DLD1 (cell line): Measurements from ENCODE around the gene ISYNA1.

Experiments used
- in situ Hi-C: cut with HindIII; loops from 2 replicates; pipeline ENCODE4 v1.10.0; 2017; ENCODE audit warnings: low sequenced_read_pairs

The ISYNA1 gene

GRCh38 chr19:18468517-18468916 is 30.6 kb upstream of the ISYNA1 start:
- in situ Hi-C loops, result no loop called here

GRCh38 chr19:18467978-18468377 is 30.0 kb upstream of the ISYNA1 start:
- in situ Hi-C loops, result no loop called here

- in situ Hi-C loops, result no loop called here
Measured at GRCh38 chr19:18466354-18466753, 28.4 kb upstream of the ISYNA1 start.

GRCh38 chr19:18465964-18466339 is 28.0 kb upstream of the ISYNA1 start:
- in situ Hi-C loops, result no loop called here

DNA sequence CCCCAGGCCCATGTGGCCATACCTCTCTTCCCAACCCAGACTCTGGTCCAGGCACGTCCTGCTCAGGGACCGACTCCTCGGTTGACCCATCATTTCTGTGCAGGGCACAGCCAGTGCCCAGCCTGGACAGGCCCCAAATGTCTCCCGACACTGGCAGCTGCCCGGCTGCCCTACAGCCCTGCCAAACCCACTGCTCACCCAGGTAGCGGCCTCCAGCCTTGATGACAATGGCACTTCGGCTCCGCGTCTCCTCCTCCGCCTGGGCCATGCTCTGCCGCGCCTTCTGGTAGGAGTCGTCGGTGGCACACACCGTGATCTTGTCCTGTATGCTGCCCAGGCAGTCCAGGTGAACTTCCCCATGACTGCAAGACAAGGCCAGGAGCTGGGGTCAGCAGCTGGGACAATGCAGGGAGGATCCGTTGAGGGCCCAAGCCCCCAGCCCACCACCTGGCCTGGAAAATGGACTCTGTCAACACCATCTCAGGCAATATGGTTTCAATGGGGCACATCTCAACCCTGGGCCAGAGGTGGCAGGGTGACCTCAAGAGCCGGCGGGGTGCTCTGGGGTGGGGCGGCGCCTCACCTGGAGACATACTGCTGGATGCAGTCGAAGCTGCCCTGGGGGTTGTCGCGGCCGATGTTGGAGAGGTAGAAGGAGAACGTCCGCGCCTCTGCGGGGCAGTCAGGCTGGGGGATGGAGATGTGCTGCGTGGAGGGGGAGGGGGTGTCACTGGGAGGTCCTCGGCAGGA is 27.5 kb upstream of the ISYNA1 start:
- in situ Hi-C loops, result no loop called here

- in situ Hi-C loops, result no loop called here
Measured at GRCh38 chr19:18464646-18465045, 26.7 kb upstream of the ISYNA1 start.

DNA sequence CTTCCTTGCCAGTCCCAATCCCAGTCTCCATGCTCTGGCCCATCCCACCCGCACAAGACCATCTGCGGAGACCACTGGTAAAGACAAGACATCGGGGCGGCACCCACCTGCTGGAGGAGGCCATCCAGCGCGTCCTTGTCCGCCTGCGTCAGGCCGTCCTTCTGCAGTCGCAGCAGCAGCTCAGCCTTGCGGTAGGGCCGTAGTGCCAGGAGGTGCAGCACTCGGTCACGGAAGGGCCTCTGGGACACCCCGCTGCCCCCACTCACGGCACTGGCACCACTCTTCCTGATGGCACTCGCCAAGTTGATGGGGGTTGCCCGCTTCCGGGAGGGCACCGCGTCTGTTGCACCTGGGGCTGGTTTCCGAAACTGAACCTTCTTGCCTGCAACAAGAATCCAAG is 23.5 kb upstream of the ISYNA1 start:
- in situ Hi-C loops, result no loop called here

- in situ Hi-C loops, result no loop called here
Measured at GRCh38 chr19:18460900-18461299, 23.0 kb upstream of the ISYNA1 start.

DNA sequence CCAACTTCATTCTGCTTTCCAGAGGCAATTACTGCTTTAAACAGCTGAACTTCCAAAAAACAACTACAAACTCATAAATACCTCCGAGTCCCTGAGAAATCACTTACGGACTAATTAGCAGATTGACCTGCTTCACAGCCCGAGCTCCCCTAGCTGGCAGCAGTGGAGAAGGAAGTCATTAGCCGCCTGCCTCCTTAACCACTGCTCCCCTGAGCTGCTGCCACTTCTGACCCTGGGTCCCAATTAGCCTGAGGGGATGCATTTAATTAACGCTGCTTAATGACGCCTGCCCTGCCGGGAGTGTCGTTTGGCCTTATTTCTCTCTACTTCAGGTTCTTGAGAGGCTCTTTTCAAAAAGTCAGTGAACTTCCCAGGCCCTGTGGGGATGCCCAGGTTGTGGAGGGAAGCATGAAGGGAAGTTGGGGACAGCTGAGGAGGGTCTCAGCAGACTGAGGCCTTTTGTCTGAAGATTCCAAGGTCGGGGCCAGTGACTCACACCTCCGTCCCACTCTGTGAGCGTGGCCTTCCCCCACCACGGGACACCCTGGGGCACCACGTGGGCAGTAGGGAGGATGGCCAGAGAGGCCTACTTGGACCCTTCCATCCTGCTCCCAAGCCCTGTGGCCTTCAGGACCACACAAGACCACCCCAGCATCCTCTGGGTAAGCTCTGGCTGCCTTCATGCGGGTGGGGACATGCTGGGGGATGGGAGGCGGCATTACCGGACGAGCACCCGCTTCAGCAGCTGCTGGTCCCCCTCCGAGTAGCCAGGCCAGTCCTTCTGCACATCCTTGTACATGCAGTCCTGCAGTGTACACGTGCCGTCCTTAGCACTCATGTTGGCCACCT is 19.8 kb upstream of the ISYNA1 start:
- in situ Hi-C loops, result no loop called here

- in situ Hi-C loops, result no loop called here
Measured at GRCh38 chr19:18456974-18457373, 19.0 kb upstream of the ISYNA1 start.

DNA sequence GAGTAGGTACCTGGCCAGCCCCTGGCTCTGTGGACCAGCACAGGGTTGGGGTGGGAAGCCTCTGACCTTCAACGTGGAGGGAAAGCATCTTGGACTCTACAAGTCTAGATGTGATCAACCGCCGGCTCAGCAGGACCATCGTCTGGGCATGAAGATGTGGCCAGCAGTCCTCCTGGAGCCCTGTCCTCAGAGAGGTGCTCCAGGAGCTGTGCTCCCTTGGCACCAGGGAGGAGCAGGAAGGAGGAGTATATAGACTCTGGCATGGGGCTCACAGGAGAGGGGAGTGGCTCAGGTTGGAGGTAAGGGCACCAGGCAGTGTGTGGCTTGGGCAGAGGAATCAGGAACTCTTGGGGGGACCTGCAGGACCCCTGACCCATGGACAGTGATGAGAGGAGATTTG is 18.3 kb upstream of the ISYNA1 start:
- in situ Hi-C loops, result no loop called here

GRCh38 chr19:18453269-18454024 is 15.5 kb upstream of the ISYNA1 start:
- in situ Hi-C loops, result no loop called here

DNA sequence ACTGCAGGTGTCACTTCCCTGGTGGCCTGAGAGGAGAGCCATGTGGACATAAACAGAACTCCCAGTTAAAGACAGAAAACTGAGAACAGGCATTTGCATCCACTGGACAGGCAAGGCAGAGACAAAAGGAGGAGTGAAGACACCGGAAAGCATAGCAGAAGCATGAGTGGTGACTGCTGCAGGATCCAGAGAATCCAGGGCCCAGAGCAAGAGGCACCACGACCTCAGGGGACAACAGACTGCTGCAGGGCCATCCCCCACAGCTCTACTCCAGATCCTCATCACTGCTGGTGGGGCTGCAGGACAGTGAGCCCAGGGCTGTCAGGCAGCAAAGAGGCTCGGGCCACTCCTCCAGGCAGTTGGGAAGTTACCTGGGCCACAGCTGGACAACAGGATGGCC is 14.5 kb upstream of the ISYNA1 start:
- in situ Hi-C loops, result no loop called here

DNA sequence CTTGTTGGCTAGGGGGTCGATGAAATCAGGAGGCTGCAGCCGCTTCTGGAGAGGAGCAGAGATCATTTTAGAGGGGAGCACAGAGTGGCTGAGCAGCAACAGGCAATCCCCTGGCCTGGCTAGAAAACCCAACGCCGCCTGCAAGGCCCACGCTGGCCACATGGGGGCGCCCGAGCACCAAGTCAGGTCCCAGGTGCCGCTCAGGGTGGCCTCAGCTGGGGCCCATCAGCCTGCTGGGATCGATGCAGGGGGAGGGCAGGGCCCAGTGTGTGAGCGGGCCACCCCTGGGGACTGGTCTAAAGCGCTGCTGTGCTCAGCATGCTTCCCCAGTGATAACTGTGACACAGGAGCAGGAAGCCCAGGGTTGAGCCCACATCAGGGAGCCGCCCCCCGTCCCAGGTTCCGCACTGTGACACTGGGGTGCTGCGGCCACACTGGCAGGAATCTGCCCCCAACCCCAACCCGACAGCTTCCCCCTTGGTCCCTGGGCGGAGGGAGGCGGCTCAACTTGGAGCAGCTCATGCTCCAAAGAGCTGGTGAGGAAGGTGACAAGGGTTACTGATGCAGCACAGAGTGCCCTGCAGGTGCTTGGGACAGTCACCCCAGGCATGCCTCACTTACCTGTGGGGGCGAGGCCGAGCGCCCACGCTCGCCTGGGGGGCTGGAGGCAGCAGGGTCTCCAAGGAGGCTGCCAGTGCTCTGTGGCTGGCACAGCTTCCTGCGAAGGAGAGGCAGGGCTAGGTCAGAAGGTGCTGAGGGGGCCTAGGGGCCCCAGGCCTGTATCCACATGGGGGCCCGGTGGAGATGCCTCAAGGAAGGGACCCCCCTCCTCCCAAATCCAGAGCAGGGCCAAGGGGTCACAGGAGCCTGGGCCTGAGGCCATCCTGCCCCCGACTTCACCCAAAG is 13.3 kb upstream of the ISYNA1 start:
- in situ Hi-C loops, result no loop called here

- in situ Hi-C loops, result no loop called here
Measured at GRCh38 chr19:18450021-18450930, 12.3 kb upstream of the ISYNA1 start.

- in situ Hi-C loops, result no loop called here
Measured at GRCh38 chr19:18449552-18449951, 11.6 kb upstream of the ISYNA1 start.

DNA sequence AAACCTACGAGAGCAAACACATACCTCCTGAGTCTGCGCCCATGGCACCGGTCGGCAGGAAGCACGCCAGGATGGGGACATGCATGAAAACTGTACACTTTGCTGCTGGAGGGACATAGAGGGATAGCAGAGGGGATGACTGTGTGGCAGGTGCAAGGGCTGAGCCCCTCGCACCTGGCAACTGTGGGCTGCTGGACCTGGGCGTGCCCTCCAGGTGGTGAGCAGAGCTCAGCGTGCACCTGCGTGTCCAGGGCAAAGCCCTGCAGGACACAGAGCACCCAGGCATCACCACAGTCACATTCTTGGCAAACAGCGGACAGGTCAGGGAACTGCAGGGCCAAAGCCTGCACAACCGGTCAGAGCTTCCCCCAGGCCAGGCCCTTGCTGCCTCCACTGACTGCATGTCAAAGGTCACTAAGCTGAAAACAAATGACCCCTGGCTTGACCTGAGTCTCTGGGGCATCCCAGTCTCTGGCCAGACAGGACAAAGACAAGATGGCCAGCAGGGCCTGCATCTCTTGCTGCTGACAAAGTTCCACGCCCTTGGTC is 9.0 kb upstream of the ISYNA1 start:
- in situ Hi-C loops, result no loop called here

DNA sequence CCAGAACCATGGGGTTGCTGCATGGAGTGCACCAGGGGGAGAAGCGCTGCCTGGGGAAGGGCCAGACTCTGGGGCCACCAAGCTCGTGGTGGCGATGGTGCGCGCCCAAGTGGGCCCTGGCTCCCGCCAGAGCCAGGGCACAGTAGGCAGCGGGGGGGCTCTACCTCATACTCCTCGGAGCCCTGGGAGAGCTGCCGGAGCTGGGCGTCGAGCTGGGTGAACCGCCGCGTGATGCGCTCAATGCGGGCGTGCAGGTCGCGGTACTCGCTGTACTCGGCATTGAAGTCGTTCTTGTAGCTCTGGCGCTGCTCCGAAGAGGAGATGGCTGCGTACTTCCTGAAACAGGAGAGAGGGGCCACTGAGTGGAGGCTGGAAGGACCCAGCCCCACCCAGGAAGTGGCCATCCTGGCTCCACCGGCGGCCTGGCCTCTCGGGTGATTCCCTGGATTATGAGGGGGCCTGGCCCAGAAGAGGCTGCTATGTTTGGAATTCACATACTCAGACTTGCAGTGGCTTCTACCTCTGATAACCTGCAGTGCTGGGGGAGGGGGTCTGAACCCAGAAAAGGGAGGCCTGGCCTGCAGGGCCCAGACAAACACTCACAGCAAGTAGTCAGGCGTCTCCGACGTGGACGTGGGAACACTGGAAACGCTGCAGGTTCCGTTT is 8.3 kb upstream of the ISYNA1 start:
- in situ Hi-C loops, result no loop called here
